ENCODE measurements around the gene GRK3.

GRK3 gene

DNA sequence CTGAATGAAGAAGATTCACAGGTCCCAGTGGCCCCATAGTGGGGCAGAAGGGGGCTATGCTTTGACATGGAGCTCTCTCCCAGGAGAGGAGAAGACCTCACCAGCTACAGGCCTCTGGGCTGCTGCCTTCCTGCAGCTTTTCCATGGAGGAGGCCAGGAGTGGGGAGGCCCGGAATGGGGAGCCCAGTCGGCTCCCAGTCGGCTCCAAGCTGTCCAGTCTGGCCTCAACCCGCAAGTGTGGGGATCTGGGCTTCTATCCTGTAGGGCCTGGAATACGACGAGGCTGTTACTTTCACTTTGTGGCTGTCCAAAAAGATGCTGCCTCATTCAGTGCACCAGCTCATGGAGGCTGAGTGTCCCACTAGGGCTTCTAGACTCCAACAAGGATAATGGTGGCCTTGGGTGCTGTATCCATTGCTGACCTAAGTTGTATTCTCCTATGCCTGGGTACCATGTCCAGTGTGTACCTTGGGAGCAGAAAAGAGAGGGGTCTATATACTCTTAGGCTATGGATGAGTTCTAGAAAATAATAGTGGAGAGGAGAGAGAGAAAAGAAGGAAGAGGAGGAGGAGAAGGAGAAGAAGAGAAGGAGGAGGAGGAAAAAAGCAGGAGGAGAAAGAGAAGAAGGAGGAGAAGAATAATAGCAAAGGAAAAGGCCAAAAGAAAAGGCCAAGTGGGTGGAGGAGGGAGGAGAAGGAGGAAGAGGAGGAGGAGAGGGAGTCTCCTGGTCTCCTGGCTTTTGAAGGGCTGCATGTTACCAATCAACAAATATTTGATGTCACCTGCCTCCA, 178.6 kb downstream of the GRK3 start:
- DNase-seq, result no peak

DNA sequence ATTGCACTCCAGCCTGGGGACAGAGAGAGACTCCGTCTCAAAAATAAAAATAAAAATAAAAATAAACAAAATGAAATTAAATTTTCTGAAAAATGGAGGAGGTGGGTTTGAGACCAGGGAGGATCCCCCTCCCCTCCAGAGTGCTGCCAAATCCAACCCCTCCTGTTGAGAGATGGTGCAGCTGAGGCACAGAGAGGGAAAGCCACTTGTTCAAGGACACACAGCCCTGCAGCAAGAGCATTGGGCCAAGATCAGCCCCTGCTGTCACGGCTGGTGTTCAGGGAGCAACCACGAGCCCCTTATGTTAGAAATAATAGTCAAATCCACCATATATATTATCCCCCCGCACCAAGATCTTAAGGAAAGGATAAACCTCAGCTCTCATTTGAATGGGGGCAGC, 180.2 kb downstream of the GRK3 start:
- no peak for DNase-seq

DNA sequence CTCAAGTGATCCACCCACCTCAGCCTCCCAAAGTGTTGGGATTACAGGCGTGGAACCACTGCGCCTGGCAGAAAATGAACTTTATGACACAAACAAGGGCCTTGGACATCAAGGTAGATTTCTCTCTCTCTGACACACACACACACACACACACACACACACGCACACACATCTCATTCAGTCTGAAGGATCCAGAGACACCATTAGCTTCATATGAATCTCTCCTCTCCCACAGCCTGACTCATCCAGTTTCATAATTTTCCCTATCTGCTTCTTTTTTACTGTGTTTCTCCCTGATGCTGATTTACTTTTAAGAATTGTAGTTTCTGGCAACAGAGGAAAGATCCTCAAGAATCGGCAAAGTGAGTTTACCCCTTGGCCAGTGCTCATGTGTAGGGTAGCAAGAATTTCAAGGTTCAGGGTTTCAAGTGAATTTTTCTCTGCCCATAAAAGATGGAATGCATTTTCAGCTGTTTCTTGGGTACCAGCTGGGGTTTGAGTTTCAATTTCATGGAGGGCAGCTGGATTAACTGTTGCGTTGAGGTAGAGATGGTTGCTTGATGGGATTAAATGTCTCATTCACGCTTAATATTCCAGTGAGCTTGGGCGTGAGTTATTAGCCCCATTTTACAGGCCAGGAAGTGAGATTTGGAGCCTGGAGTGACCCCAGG, 181.0 kb downstream of the GRK3 start:
- no peak for DNase-seq

DNA sequence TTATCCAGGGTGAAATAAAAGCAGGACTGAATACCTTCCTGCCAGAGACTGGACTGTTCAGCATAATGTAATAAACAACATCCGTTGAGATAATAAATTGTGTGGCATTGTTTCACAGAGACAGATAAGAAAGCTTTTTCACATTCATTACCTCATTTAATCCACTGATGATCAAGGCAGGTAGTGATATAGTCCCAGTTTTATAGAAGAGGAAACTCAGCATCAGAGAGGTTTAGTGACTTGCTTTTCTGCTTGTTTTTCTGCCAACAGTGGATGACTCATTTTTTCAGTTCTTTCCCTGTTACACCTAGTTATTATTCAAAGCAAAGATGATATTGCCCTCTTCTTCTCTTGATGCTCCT, 181.5 kb downstream of the GRK3 start:
- no peak for DNase-seq

DNA sequence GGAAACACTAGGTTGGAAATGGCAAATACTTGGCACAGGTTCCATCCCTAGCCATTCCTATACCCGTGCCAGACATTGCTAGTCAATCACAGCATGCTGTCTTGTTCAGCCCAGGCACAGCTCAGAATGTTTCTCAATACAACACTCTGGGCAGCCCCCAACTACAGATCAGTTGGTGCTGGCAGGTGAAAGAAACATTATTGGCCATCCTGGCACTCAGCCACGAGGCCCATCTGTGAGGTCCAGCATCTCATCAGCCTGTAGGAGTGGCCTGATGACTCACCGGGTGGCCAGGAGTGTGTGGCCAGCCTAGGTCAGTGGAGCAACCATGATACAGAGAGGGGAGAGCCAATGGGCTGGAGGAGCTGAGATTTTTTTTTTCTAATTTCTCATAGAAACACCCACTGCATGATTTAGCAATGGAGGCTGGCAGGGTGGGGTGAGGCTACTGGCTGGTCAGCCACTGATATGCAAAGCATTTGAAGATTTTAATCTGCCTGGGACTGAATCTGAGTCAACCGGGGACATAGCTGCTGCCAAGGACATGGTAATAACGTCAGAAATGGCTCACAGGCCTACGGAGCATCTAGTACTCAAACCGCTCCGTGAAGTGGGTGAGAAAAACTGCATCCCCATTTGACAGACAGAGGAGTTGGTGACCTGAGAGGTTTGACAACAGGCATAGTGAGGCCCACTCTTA, 182.9 kb downstream of the GRK3 start:
- DNase-seq, result no peak

DNA sequence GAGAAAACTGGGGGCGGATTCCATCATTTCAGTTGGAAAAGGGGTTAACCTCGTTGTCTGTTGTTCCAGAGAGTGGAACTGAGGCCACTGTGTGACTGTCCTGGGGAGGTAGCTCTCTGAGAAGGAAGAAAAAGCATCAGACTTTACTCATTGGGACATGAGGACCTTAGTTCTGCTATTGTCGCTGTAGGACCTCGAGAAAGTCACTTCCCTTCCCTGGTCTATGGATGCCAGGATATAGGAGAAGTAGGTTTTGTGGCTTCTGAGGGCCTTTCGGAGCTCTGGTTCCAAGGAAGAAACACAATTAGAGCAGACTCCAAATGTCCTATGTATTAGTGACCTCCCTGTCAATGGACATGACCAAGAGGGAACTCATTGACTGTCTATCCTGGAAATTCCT, 183.7 kb downstream of the GRK3 start:
- no peak for DNase-seq

DNA sequence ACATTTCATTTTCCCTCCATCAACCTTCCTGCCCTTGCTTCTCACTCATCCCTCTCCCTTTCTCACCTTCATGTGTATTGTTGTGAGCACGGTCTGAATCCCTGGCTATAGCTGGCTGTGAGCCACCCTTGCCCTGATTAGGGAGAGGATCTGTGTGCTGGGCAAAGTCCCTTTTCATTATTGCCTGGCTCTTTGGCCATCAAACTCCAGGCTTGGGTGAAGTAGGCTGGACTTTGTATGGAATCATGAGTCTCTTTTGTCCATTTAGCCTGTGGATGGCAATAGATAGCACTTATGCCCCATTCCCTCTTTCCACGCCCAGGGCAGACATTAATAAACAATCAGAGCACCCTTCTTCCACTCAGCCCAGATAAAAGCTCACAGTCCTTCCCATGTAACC, 184.2 kb downstream of the GRK3 start:
- DNase-seq, result no peak

DNA sequence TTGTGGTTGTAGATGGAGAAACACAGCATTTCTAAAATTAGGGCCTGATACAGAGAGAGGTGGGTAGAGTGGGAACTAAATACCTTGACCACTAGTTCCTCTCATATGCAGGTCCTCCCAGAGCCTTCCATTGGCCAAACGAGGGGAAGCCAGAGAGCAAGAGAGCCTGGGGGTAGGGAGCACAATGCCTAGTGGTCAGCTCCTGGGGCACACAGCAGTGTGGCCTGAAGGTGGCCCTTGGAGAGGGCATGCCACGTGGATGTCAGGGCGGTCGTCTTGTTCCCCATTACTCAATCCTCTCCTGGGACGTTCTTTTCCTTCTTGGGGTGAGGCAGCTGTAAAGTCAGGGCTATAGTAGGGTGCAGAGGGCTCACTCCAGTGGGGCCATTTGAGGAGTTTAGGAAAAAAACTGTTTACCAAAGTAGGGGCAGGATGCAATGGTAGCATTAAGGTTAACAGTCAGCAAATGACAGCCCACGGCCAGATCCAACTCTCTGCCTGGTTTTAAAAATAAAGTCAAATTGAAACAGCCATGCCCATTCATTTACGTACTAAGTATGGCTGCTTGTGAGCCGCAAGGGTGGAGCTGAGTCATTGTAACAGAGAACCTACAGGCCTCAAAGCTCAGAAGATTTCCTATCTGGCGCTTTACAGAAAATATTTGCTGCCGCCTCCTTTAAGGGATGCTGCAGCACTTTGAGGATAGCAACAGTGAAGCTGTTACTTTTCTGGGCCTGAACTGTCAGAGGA, 185.1 kb downstream of the GRK3 start:
- no peak for DNase-seq

DNA sequence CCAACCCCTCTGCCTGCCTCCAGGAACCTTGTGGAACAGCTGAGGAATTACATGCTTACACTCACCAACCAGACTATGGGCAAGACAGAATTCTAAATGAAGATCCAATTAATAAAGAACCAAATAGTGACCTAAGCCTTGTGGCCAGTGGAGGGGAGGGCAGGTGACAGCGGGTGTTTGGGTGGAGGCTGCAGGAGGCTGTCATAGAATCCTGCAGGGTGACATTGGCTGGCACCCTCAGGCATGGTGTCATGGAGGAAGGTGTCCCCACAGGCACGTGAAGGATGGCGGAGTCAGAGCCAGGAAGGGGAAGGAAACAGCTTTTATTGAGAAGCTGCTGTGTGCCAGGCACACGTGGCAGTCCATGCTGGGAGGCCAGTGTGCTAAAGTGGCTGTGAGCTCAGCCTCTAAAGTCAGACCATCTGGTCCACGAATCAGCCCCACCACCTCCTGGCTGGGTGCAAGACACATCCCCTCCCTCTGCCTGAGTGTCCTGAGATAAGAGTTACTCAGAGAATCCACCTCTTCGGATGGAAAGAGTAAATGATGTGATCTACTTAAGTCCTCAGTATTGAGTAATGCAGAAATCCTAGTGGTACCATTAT, 186.2 kb downstream of the GRK3 start:
- no peak for DNase-seq

DNA sequence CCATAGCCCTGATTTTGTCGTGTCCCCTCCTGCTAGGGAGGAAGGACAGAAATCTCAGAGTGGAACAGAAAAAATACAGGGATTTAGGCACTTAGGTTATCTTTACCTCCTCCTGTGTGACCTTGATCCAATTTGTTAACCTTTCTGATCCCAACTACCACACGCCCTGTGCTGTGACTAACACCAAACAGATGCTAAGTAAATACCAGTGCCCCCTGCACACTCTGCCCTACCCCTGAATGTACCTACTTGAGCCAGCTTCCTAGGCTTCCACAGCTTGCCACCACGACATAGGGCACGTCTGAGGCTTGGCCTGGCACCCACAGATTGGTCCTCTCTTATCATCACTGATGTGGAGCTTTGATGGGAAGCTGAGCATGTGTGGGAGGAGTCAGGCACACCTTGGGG, 186.7 kb downstream of the GRK3 start:
- no peak for DNase-seq

DNA sequence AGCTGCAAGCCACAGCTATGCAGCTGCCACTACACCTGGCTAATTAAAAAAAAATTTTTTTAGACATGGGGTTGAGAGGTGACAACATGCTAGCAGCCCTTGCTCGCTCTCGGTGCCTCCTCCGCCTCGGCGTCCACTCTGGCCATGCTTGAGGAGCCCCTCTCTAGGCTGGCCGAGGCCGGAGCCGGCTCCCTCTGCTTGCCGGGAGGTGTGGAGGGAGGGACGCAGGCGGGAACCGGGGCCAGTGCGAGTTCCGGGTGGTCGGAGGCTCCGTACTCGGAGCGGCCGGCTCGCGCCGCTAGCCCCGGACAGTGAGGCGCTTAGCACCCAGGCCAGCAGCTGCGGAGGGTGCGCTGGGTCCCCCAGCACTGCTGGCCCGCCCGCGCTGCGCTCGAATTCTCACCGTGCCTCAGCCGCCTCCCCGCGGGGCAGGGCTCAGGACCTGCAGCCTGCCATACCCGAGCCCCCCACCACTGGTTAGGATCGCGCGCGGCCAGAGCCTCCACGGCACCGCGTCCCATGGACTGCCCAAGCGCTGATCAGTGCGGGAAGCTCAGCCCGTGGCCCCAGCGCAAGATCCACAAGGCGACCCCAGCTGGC, 188.2 kb downstream of the GRK3 start:
- DNase-seq, result no peak

DNA sequence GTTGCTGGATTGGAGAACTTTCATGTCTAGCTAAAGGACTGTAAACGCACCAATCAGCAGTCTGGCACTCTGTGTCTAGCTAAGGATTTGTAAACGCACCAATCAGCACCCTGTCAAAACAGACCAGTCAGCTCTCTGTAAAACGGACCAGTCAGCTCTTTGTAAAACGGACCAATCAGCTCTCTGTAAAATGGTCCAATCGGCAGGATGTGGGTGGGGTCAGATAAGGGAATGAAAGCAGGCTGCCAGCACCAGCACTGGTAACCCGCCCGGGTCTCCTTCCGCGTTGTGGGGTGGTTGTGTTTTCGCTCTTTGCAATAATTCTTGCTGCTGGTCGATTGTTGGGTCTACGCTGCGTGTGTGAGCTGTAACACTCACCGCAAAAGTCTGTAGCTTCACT, 188.8 kb downstream of the GRK3 start:
- DNase-seq, result no peak

DNA sequence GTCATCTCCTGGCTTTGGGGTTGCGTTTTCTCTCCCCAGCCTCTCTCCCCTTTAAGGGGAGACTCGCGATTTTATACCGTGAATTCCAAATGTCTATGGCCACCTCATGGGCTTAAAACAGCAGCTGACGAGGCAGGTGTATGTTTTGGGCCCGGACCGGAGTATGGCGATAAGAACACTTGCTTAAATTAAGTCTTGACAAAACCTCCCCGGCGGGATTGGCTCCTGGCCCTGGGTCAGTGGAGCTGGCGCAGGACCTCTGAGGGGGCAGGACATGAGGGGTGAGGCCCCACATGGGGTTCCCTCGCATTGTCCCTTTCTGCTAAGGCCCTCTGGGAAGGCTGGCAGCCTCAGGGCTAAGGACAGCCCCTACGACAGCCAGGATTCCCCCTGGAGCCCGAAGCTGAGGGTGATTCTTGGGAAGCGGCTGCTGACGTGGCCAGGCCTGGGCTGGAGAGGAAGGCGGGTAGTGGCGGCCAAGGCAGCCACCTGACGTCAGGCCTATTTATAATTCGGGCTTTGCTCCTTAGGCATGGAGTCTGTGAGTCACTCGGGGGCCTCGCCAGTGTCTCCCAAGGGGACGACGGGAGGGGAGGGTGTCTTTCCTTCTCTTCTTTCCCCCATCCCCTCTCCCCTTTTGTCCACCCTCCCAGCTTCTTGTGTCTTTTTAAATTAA, 190.2 kb downstream of the GRK3 start:
- DNase-seq, result no peak

DNA sequence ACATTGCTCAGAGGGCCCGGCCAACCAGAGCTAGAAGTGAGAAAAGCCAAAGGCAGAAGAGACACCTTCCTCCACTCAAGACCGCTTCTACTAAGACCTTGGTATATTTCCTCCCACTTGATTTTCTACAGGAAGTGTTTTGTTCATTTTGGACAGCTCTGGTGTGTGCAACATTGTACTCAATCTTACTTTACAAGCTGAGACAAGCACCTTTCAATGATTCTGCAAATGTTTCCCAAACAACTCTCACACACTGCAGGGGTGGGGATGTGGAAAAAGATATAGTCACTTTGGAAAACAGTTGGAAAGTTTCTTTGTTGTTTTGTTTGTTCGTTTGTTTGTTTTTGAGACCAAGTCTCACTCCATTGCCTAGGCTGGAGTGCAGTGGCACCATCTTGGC, 193.2 kb downstream of the GRK3 start:
- DNase-seq, result no peak

DNA sequence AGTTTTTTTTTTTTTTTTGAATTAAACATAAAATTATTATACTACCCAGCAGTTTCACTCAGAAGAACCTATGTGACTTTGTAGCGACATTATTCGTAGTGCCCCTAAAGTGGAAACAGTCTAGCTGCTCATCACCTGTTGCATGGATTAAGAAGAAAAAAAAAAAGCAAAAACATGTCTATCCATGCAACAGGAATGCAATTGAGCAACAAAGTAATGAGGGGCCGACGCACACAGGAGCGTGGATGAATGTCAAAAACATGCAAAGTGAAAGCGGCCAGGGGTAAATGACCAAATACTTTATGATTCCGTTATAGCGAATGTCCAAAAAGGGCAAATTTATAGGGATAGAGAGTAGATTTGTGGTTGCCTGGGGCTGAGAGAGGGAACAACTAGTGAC, 193.8 kb downstream of the GRK3 start:
- no peak for DNase-seq

DNA sequence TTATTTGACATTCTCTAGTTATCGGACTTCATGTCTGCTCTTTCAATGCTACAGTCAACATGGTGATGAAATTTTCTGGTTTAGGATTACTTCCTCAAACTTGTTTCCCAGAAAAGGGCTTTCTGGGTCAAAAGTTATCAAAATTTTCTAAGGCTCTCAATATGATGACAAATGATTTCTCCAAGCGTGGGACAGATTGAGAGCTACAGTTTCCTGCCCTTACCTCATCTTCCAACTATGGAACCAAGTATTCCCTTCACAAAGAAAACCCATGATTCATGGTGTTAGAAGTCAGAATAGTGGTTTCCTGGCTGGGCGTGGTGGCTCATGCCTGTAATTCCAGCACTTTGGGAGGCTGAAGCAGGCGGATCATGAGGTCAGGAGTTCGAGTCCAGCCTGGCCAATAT, 195.4 kb downstream of the GRK3 start:
- DNase-seq, result no peak

DNA sequence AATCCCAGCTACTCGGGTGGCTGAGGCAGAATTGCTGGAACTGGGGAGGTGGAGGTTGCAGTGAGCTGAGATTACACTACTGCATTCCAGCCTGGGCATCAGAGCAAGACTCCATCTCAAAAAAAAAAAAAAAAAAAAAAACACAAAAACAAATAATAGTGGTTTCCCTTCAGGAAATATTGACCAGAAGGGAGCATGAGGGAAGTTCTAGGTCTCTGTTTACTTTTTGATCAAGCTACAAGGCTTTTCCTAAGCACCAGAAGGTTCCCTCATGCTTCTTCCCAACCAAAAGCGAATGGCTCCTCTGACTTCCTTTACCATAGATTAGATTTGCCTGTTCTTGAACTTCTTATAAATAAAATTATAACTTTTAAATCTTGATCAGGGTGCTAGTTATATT, 195.8 kb downstream of the GRK3 start:
- no peak for DNase-seq

DNA sequence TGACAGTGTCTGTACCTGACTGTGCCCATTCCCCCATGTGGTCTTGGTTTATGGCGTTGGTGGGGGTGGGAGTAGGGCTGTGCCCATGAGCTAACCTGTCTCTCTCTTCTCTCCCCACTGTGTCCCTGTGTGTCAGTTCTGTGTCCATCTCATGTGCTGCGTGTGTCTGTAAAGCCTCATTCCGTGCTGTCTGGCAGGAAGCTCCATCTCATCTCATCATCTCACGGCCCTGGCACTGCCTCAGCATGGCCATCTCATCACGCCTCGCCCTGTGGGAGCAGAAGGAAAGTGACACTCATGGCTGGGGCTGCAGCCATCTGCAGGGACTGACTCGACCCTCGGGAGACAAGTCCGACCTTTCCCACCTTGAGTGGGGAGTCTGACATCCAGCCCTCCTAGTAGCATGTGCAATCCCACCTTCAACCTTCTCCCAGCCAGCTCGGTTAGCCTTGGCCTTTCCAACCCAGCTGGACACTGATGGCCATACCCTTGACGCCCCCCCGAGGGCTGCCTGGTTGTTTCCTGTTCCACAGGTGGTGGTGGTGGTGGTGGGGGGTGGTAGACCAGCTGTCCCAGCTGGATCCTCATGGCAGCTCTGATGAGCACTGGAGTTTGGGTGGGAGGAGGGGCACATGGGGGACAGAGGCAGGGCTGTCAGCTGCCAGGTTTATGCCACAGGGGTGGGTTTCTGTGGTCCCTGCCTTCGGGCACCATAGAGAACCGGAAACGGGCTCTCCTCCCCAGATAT, 196.5 kb downstream of the GRK3 start:
- no peak for DNase-seq

DNA sequence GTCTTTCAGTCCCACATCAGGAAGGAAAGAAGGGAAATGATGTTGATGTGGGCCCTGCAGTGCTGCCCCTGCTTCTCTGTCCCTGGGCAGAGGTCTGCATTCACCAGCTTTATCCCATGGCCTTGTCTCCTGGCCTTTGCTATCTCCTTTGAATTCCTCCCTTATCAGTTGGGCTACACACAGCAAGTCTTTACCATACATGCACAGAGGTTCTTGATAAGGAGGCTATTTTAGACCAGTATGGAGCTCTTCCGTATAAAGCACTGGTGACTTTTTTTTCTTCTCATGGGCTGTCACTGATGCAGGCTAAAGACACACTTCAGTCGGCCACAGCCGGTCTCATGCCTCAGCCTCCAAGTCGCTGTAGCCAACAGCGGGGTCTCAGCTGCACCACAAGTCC, 197.7 kb downstream of the GRK3 start:
- DNase-seq, result no peak

DNA sequence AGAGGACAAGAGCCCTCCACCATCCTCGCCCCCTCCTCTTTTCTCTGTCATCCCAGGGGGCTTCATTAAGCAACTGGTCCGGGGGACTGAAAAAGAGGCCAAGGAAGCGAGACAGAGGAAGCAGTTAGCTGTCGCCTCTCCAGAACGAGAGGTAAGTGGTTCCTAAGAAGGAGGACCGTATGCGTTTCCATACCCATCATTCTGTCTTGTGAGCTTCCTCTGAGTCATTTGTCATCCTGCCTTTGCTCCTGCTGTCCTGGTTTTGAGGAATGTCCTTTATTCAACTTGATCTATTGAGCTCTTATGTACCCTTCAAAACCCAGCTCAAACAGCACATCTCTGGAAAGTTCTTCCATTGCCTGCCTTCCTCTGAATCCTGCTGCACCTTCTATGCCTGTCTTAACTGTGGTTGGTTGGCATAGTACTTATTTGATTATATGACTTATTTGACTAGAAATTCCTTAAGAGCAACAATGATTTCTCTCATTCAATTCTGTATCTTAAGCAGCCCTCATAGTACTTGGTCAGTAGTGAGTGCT, 198.8 kb downstream of the GRK3 start:
- DNase-seq, result no peak

Measured in CD4-positive, alpha-beta T cell treated with Interleukin-21 for 1 hour (primary cell).